GM12891 (cell line): ENCODE data around the gene TMEM240. TPM values are rescaled to one million over a fixed set of nuclear protein-coding genes. Genes with fewer than 3 reads are reported as not detected.

ENCODE experiments used
- DNase-seq: peaks from one replicate; pipeline ENCODE4 v3.0.0; 2011; ENCODE audit warnings: low spot score; ENCODE audit not compliant: insufficient read length
- FAIRE-seq: peaks from 2 replicates; lab custom pipeline; 2011; peaks lifted over from hg19 to GRCh38; lab: Jason Lieb, UNC
- PAX5 ChIP-seq: IDR thresholded peaks from 2 replicates; pipeline ENCODE4 v1.6.1; 2011; ENCODE audit warnings: low read length, moderate library complexity, mild to moderate bottlenecking; ENCODE audit not compliant: insufficient read depth, severe bottlenecking
- POLR2A ChIP-seq: IDR thresholded peaks from 2 replicates; pipeline ENCODE4 v1.6.1; 2011; ENCODE audit warnings: low read depth, low read length, control low read depth
- POLR2AphosphoS5 ChIP-seq: IDR thresholded peaks from 2 replicates; pipeline ENCODE4 v1.6.1; 2011; ENCODE audit warnings: low read depth, low read length, control low read depth
- POU2F2 ChIP-seq: IDR thresholded peaks from 2 replicates; pipeline ENCODE4 v1.6.1; 2011; ENCODE audit warnings: low read depth, mild to moderate bottlenecking, control low read depth, low read length, moderate library complexity
- SPI1 ChIP-seq: IDR thresholded peaks from 2 replicates; pipeline ENCODE4 v1.6.1; 2011; ENCODE audit warnings: low read depth, low read length, control low read depth
- TAF1 ChIP-seq: IDR thresholded peaks from 2 replicates; pipeline ENCODE4 v1.6.1; 2011; ENCODE audit warnings: low read depth, low read length, control low read depth
- polyA plus RNA-seq: library from polyadenylated mRNA; unstranded; fragments of >200 nt; gene quantifications from one replicate; pipeline ENCODE4 v1.2.1, GENCODE V29; 2012; ENCODE audit warnings: low read depth, missing spikeins, inconsistent platforms; ENCODE audit not compliant: missing spikeins

TMEM240 gene
- 0.50 TPM for polyA plus RNA-seq

- FAIRE-seq = no peak
- DNase-seq = peak; percentile 85
- TF ChIP-seq SPI1 (no peak), POLR2A (no peak), POU2F2 (no peak), POLR2AphosphoS5 (no peak), TAF1 (no peak), PAX5 (no peak)
Measured at GRCh38 chr1:1540090-1540817, at the start of gene TMEM240. TMEM240 (minus strand) TSS chr1:1540624; CDS start chr1:1540346, 278 bp downstream.

GRCh38 chr1:1583347-1584010, 43.1 kb upstream of the TMEM240 start:
- DNase-seq (no peak), FAIRE-seq (no peak)
- no peak for TF ChIP-seq PAX5
- no peak for TF ChIP-seq POLR2AphosphoS5
- TF ChIP-seq POLR2A = no peak
- no peak for TF ChIP-seq POU2F2
- no peak for TF ChIP-seq TAF1
- TF ChIP-seq SPI1 = no peak

- FAIRE-seq (no peak), DNase-seq (no peak)
- no peak for TF ChIP-seq POLR2A
- peak; percentile 75 for TF ChIP-seq SPI1
Measured at GRCh38 chr1:1582585-1583346, 42.3 kb upstream of the TMEM240 start.

- no peak for TF ChIP-seq POU2F2
- TF ChIP-seq POLR2A = no peak
- TF ChIP-seq PAX5 = no peak
- TF ChIP-seq TAF1 = no peak
- TF ChIP-seq POLR2AphosphoS5 = no peak
- TF ChIP-seq SPI1 = no peak
- DNase-seq (no peak), FAIRE-seq (no peak)
Measured at GRCh38 chr1:1578371-1578940, 38.0 kb upstream of the TMEM240 start.

GRCh38 chr1:1577367-1578011, 37.1 kb upstream of the TMEM240 start:
- no peak for TF ChIP-seq POLR2A
- TF ChIP-seq POLR2AphosphoS5 = no peak
- DNase-seq (no peak), FAIRE-seq (no peak)

- FAIRE-seq (peak; percentile 96), DNase-seq (peak; percentile 96)
- peak; percentile 94 for TF ChIP-seq POLR2A
- TF ChIP-seq PAX5 = peak; percentile 66
- TF ChIP-seq POU2F2 = no peak; the same call in none of the 2 replicates
- peak; percentile 74 for TF ChIP-seq TAF1
- TF ChIP-seq SPI1 = no peak
- peak; percentile 95 for TF ChIP-seq POLR2AphosphoS5
Measured at GRCh38 chr1:1574721-1575537, 34.5 kb upstream of the TMEM240 start, which contains the start of gene SSU72. SSU72 (minus strand) TSS chr1:1574863; CDS start chr1:1574557, 306 bp downstream.

GRCh38 chr1:1573843-1574720, 33.7 kb upstream of the TMEM240 start:
- peak; percentile 32; the same call in 1 of the 2 replicates for TF ChIP-seq TAF1
- TF ChIP-seq POLR2AphosphoS5 = no peak
- DNase-seq = peak; percentile 88
- FAIRE-seq = no peak

GRCh38 chr1:1569341-1569740, 28.9 kb upstream of the TMEM240 start:
- DNase-seq (no peak), FAIRE-seq (no peak)
- no peak for TF ChIP-seq TAF1
- TF ChIP-seq PAX5 = no peak
- TF ChIP-seq POU2F2 = no peak
- TF ChIP-seq POLR2A = no peak
- TF ChIP-seq SPI1 = no peak
- no peak for TF ChIP-seq POLR2AphosphoS5
